Measurements from ENCODE around the gene HRH4.

The HRH4 gene

DNA sequence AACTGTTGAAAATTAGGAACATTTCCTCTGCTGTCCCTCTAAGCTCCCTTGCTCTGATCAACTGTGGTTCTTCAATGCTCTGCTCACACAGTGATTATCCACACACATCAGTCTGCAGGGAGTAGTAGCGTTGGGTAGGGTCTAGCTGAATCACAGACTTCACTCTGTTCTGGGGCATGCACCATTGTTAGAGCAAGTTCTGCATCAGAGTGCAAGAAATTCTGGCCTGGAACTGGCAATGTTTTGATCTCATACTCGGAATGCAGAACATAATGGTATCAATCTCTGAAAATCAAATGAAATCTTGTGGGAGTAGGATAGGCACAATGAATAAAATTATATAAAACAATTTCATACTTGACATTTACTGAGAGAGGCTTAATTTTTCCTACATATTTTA lies 55.3 kb downstream of the HRH4 start:
- no peak for DNase-seq

GRCh38 chr18:24516261-24516660 lies 55.8 kb downstream of the HRH4 start:
- no peak for DNase-seq

- DNase-seq = no peak
Measured at GRCh38 chr18:24517554-24517953, 57.1 kb downstream of the HRH4 start.

DNA sequence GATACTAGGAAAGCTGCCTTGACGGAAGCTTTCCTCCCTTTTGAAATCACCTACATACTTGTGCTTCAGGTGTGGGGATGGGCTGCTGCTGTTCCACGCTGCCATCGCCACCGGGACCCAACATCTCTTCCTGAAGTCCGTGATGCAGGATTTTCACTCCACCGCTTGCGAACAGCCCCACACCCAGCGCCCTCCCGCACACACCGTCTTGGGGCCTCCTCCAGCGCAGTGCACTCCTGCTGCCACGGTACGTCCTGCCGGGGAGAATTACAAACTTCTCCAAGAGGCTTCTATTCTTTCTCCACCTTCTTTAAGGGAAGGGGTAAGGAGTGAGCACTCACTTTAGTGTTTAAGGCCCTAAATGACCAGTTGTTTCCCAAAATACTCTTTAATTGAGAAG lies 58.2 kb downstream of the HRH4 start:
- no peak for DNase-seq
